Muscle of arm (tissue), 12 donors: ENCODE measurements around the gene ACAP1. TPM values are rescaled to one million over a fixed set of nuclear protein-coding genes. Genes with fewer than 3 reads are reported as not detected.

Source experiments
- DNase-seq: peaks from one replicate; pipeline ENCODE4 v3.0.0-alpha.2; 2013
- polyA plus RNA-seq, 12 donors: library from polyadenylated mRNA; unstranded; fragments of 120-200 nt; gene quantifications; one replicate each; pipeline ENCODE4 v1.2.1, GENCODE V29; 2013; ENCODE audit not compliant: insufficient read length in 12 of 12

Gene ACAP1
- polyA plus RNA-seq, 12 donors: 2.8 to 17.4 (median 8.1) TPM; not detected in 1

GRCh38 chr17:7307686-7308624 lies 28.4 kb upstream of the ACAP1 start:
- peak; percentile 25 for DNase-seq

- peak; percentile 69 for DNase-seq
Measured at GRCh38 chr17:7308625-7309433, 27.5 kb upstream of the ACAP1 start.

- DNase-seq: no peak
Measured at GRCh38 chr17:7309628-7310027, 26.7 kb upstream of the ACAP1 start.

GRCh38 chr17:7311110-7311705 lies 25.1 kb upstream of the ACAP1 start:
- DNase-seq: no peak

GRCh38 chr17:7312432-7313087 lies 23.8 kb upstream of the ACAP1 start:
- DNase-seq: no peak

GRCh38 chr17:7313088-7313889 lies 23.0 kb upstream of the ACAP1 start:
- DNase-seq: no peak

GRCh38 chr17:7313890-7314718 lies 22.2 kb upstream of the ACAP1 start:
- DNase-seq: no peak

- peak; percentile 89 for DNase-seq
Measured at GRCh38 chr17:7314719-7315569, 21.4 kb upstream of the ACAP1 start, which contains the start of gene GPS2. GPS2 (minus strand) TSS chr17:7315360; CDS start chr17:7315052, 308 bp downstream.

- no peak for DNase-seq
Measured at GRCh38 chr17:7315570-7316235, 20.6 kb upstream of the ACAP1 start.

- no peak for DNase-seq
Measured at GRCh38 chr17:7317161-7317803, 19.0 kb upstream of the ACAP1 start.

GRCh38 chr17:7318121-7318860 lies 18.0 kb upstream of the ACAP1 start:
- DNase-seq: no peak

GRCh38 chr17:7321466-7321865 lies 14.9 kb upstream of the ACAP1 start:
- no peak for DNase-seq

- DNase-seq: no peak
Measured at GRCh38 chr17:7322520-7323194, 13.7 kb upstream of the ACAP1 start.

- no peak for DNase-seq
Measured at GRCh38 chr17:7323731-7324437, 12.4 kb upstream of the ACAP1 start.

GRCh38 chr17:7324438-7324779 lies 11.9 kb upstream of the ACAP1 start:
- no peak for DNase-seq

- DNase-seq: no peak
Measured at GRCh38 chr17:7325031-7325528, 11.2 kb upstream of the ACAP1 start.
